ENCODE results near the gene HDAC4. TPM values are rescaled to one million over a fixed set of nuclear protein-coding genes. Genes with fewer than 3 reads are reported as not detected.
A peak's percentile ranks its signal among the peaks of the same experiment; 100 is the strongest.

HDAC4 gene
- total RNA-seq, 2 experiments from 2014 or later: 22.6 to 24.5 TPM

DNA sequence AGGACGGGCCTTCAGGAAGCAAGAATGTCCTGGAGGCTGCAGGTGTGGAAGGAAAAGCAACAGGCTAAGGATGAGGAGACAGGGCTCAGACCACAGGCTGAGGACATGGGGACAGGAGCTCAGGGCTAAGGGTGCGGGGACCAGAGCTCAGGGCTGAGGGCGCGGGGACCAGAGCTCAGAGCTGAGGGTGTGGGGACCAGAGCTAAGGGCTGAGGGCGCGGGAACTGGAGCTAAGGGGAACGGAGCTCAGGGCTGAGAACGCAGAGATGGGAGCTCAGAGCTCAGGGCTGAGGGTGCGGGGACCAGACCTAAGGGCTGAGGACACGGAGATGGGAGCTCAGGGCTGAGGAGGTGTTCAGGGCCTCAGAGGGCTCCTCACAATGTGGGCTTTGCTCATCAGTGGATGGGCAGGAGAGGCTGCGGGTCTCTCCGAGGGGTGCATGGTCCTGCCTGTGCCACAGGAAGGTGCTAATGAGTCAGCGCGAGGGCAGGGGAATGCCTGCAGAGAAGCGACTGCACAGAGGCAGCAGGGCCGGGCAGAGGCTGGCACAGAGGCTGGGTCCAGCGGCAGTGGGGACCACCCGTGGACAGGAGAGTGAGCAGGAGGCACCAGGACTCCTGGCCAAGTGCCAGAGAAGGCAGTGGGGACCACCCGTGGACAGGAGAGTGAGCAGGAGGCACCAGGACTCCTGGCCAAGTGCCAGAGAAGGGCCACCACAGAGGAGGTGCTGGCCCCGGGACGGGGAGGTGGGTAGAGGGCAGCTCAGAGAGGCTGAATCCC is 281.3 kb downstream of the HDAC4 start:
- POLR2A ChIA-PET: no interaction called here
- ATAC-seq: no peak
- no peak overlapping the region for H3K4me3 Mint-ChIP-seq

DNA sequence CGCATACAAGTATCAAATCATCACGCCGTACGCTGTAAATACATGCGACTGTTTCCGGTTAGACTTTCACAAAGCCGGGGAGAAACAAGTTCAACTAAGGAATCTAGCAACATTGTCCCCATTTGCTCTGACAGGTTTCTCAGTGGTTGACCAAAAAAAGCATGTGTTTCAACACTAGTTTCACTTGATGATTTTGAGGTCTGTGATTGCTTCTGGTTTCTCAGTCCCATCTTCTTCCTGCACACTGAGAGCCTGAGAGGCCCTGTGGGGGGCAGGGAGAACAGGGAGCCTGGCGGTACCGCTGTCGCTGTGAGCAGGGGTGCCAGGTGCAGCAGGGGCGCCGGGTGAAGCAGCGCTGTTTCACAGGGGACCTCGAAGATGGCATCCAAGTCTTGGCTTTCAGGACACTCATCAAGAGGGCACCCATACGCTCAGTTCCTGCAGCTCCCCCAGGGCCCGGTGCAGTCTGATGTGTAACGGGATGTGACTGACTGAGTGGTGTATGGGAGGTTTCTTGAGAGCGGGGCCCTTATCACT is 282.1 kb downstream of the HDAC4 start:
- no peaks in the 10 kb centered on the region for H3K9me3 Mint-ChIP-seq
- no peak overlapping the region for H3K27ac Mint-ChIP-seq
- ATAC-seq (peak; percentile 60), DNase-seq (peak; percentile 24)
- intact Hi-C loops (cut with micrococcal nuclease): no loop called here
- ChIA-PET CTCF (no interaction called here), POLR2A (no interaction called here)
- H3K4me3 Mint-ChIP-seq: no peak overlapping the region
- no peaks in the 10 kb centered on the region for H3K36me3 Mint-ChIP-seq (ENCODE audit: low read depth)
- H3K4me1 Mint-ChIP-seq (ENCODE audit: low read depth): peaks cover 11% of the 10 kb centered on the region
- TF ChIP-seq, protein P1, sequence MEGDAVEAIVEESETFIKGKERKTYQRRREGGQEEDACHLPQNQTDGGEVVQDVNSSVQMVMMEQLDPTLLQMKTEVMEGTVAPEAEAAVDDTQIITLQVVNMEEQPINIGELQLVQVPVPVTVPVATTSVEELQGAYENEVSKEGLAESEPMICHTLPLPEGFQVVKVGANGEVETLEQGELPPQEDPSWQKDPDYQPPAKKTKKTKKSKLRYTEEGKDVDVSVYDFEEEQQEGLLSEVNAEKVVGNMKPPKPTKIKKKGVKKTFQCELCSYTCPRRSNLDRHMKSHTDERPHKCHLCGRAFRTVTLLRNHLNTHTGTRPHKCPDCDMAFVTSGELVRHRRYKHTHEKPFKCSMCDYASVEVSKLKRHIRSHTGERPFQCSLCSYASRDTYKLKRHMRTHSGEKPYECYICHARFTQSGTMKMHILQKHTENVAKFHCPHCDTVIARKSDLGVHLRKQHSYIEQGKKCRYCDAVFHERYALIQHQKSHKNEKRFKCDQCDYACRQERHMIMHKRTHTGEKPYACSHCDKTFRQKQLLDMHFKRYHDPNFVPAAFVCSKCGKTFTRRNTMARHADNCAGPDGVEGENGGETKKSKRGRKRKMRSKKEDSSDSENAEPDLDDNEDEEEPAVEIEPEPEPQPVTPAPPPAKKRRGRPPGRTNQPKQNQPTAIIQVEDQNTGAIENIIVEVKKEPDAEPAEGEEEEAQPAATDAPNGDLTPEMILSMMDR (IDR thresholded peaks at IDR 0.05): no peak
- no peaks in the 10 kb centered on the region for H3K27me3 Mint-ChIP-seq

More for the DNA sequence above, 281.3 kb downstream of the HDAC4 start:
- CTCF ChIA-PET: no interaction called here
- H3K4me1 Mint-ChIP-seq (ENCODE audit: low read depth): peaks cover 11% of the 10 kb centered on the region
- DNase-seq: peak; percentile 12
- intact Hi-C loops (cut with micrococcal nuclease): no loop called here
- H3K9me3 Mint-ChIP-seq: no peaks in the 10 kb centered on the region
- no peak overlapping the region for H3K27ac Mint-ChIP-seq
- TF ChIP-seq, protein P1 (IDR thresholded peaks at IDR 0.05): no peak
- H3K36me3 Mint-ChIP-seq (ENCODE audit: low read depth): peaks cover 3% of the 10 kb centered on the region
- no peaks in the 10 kb centered on the region for H3K27me3 Mint-ChIP-seq

DNA sequence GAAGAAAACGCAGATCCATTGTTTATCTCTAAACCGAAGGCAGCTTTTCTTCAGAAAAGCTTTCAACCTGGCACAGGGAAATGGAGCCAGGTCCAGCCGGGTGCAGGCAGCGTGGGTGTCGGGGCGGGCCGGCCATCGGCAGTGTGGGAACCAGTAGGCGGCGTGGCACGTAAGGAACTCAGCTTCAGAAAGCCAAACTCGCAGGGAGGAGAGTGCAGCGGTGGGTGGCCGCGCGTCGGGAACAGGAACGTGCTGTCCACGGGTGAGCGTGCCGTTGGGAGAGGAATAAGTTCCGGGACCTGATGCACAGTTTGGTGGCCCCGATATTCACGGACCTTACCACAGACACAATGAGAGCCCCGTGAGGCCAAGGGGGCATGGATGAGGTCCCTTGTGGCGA is 282.6 kb downstream of the HDAC4 start:
- intact Hi-C loops (cut with micrococcal nuclease): no loop called here
- DNase-seq (no peak), ATAC-seq (no peak)
- H3K27ac Mint-ChIP-seq: no peak overlapping the region
- H3K9me3 Mint-ChIP-seq: no peaks in the 10 kb centered on the region
- H3K27me3 Mint-ChIP-seq: no peaks in the 10 kb centered on the region
- H3K4me1 Mint-ChIP-seq (ENCODE audit: low read depth): peaks cover 11% of the 10 kb centered on the region
- no peak overlapping the region for H3K4me3 Mint-ChIP-seq
- TF ChIP-seq, protein P1 (IDR thresholded peaks at IDR 0.05): no peak
- ChIA-PET CTCF (no interaction called here), POLR2A (interaction anchor here (0.8 kb wide), 1 partner anchor 26 kb away, joined by 3 read pairs; no protein-coding TSS in a partner anchor)
- H3K36me3 Mint-ChIP-seq (ENCODE audit: low read depth): no peaks in the 10 kb centered on the region

DNA sequence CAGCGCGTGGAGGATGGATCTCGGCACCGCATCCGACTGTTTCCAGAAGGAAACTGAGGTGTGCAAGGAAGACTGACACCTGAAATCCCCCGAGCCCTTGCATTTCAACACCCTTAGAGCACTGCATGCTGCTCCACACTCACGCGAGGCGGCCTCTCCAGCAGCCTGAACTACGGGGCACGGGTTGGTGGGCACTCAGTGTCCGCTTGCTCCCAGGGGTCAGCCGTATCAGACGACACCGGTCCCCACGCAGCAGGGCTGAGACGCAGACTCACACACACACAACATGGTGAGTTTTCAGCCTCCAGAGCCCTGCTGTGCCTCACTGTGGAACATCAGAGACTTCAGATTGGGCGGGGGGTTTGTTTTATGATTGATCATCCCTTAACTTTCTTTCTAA is 283.0 kb downstream of the HDAC4 start:
- no peak for ATAC-seq
- POLR2A ChIA-PET: interaction anchor here (0.8 kb wide), 1 partner anchor 26 kb away, joined by 3 read pairs; no protein-coding TSS in a partner anchor
- Mint-ChIP-seq H3K36me3 (ENCODE audit: low read depth) (no peaks in the 10 kb centered on the region), H3K4me1 (ENCODE audit: low read depth) (peaks cover 11% of the 10 kb centered on the region), H3K27me3 (no peaks in the 10 kb centered on the region), H3K27ac (no peak overlapping the region), H3K9me3 (no peaks in the 10 kb centered on the region), H3K4me3 (no peak overlapping the region)
- intact Hi-C loops (cut with micrococcal nuclease): no loop called here
- CTCF ChIA-PET: no interaction called here
- DNase-seq: no peak
- TF ChIP-seq, protein P1 (IDR thresholded peaks at IDR 0.05): no peak

DNA sequence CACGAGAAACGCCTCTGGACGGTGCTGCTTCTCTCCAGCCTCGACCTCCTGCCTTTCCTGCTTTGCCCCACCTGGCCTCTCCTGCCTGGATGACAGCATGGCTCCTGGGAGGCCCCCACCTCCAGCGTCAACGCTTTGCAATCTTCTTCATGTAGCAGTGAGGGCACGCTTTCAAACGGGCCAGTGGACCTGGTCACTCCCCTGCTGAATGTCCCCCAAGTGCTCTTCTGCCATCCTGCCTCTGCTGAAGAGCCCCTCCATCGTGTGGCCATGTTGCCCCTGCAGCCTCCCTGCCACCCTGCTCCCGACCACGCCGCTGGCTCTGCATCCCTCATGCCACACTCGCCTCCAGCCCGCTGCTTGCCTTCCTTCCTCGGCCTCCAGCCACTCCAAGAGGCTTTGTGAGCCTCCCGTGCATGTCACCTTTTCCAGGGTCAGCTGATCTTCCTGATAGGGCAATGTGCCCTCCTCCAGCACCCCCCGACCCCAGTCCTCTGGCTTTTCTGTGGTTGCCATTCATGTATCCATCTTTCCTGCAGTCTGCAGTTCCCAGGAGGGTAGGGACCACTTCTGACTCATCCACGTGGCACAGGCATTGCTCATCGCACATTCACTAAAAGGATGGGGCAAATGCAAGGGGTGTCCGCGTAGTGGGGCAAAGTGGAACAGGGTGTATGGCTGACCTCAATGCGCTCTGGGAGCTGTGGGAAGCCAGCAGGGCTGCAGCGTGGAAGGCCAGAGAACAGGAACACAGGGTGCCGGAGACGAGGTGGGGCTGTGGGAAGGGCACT is 284.2 kb downstream of the HDAC4 start:
- Mint-ChIP-seq H3K9me3 (no peaks in the 10 kb centered on the region), H3K36me3 (ENCODE audit: low read depth) (no peaks in the 10 kb centered on the region), H3K4me1 (ENCODE audit: low read depth) (peaks cover 11% of the 10 kb centered on the region), H3K27ac (no peak overlapping the region), H3K4me3 (no peak overlapping the region), H3K27me3 (no peaks in the 10 kb centered on the region)
- CTCF ChIA-PET: no interaction called here
- TF ChIP-seq, protein P1 (IDR thresholded peaks at IDR 0.05): no peak
- no peak for DNase-seq
- POLR2A ChIA-PET: no interaction called here
- no peak for ATAC-seq
- intact Hi-C loops (cut with micrococcal nuclease): no loop called here

Measured in activated CD8-positive, alpha-beta T cell treated with anti-CD3 and anti-CD28 coated beads for 36 hours (primary cell).